GM23248 (cell line): ENCODE data around the gene CSF1R. TPM values are rescaled to one million over a fixed set of nuclear protein-coding genes. Genes with fewer than 3 reads are reported as not detected.

Experiments
- DNase-seq: peaks from one replicate; pipeline ENCODE4 v3.0.0-alpha.2; 2015
- H2AFZ ChIP-seq: fragments of 200-600 bp; sonication (generic); 2 replicates; pipeline ENCODE4 v1.6.1; 2016; ENCODE audit warnings: antibody characterized with exemption
- H3F3A ChIP-seq: fragments of 200-600 bp; sonication (generic); 2 replicates; pipeline ENCODE4 v1.6.1; 2016; ENCODE audit warnings: mild to moderate bottlenecking, antibody characterized with exemption, mixed run types; ENCODE audit not compliant: insufficient read depth
- H3K27ac ChIP-seq: fragments of 200-600 bp; sonication (generic); 2 replicates; pipeline ENCODE4 v1.5.1; 2016; ENCODE audit warnings: mild to moderate bottlenecking
- H3K27me3 ChIP-seq: fragments of 200-600 bp; sonication (generic); replicated peaks from 2 replicates; pipeline ENCODE4 v1.6.1; 2016; ENCODE audit warnings: mild to moderate bottlenecking; ENCODE audit not compliant: insufficient read depth
- H3K36me3 ChIP-seq: fragments of 200-600 bp; sonication (generic); 2 replicates; pipeline ENCODE4 v1.6.1; 2016; ENCODE audit warnings: low read depth, mild to moderate bottlenecking
- H3K4me1 ChIP-seq: fragments of 200-600 bp; sonication (generic); 2 replicates; pipeline ENCODE4 v1.6.1; 2016; ENCODE audit warnings: mild to moderate bottlenecking; ENCODE audit not compliant: insufficient read depth
- H3K4me2 ChIP-seq: fragments of 200-600 bp; sonication (generic); one replicate; pipeline ENCODE4 v1.6.1; 2016; ENCODE audit warnings: mild to moderate bottlenecking; ENCODE audit not compliant: unreplicated experiment
- H3K4me3 ChIP-seq: fragments of 200-600 bp; sonication (generic); 2 replicates; pipeline ENCODE4 v1.5.1; 2016; ENCODE audit warnings: mild to moderate bottlenecking
- H3K79me2 ChIP-seq: fragments of 200-600 bp; sonication (generic); 2 replicates; pipeline ENCODE4 v1.6.1; 2016; ENCODE audit warnings: mild to moderate bottlenecking; ENCODE audit not compliant: insufficient read depth
- H3K9ac ChIP-seq: fragments of 200-600 bp; sonication (generic); 2 replicates; pipeline ENCODE4 v1.6.1; 2016; ENCODE audit warnings: mild to moderate bottlenecking
- H3K9me2 ChIP-seq: fragments of 200-600 bp; sonication (generic); 2 replicates; pipeline ENCODE4 v1.6.1; 2016; ENCODE audit warnings: mixed run types, mild to moderate bottlenecking, moderate library complexity; ENCODE audit not compliant: insufficient read depth
- H3K9me3 ChIP-seq: fragments of 200-600 bp; sonication (generic); one replicate; pipeline ENCODE4 v1.6.1; 2017; ENCODE audit warnings: low read depth
- H4K20me1 ChIP-seq: fragments of 200-600 bp; sonication (generic); 2 replicates; pipeline ENCODE4 v1.6.0; 2016; ENCODE audit not compliant: insufficient read depth
- EZH2 ChIP-seq: fragments of 200-600 bp; sonication (generic); IDR thresholded peaks from 2 replicates; pipeline ENCODE4 v1.6.1; 2018; ENCODE audit warnings: antibody characterized with exemption, mild to moderate bottlenecking; ENCODE audit not compliant: insufficient read depth, poor library complexity, severe bottlenecking
- EZH2phosphoT487 ChIP-seq: fragments of 200-600 bp; sonication (generic); IDR thresholded peaks from 2 replicates; pipeline ENCODE4 v1.6.1; 2018; ENCODE audit warnings: antibody characterized with exemption, moderate library complexity, mild to moderate bottlenecking, low read depth; ENCODE audit not compliant: insufficient read depth
- WGBS, 2 experiments: methylation state at CpG; one replicate each; pipeline ENCODE4 v1.1.6; 2015 to 2017; ENCODE audit warnings: low lambda C conversion rate in 2 of 2, low coverage in 1 of 2; ENCODE audit errors: missing lambda C conversion rate in 2 of 2; 5-methylcytosine and 5-hydroxymethylcytosine counted together
- in situ Hi-C: fragments of 300-500 bp; cut with MboI; formaldehyde crosslinking; loops from 2 replicates; pipeline ENCODE4 v1.15.0; 2020
- polyA plus RNA-seq: library from polyadenylated mRNA; unstranded; fragments of >200 nt; fragmentation: Nextera tagmentation; extraction: Ambion mirVana; gene quantifications from 2 replicates; pipeline ENCODE4 v1.2.1, GENCODE V29; 2016
- total RNA-seq: library from RNA; depleted of rRNA; stranded (reverse); fragments of >200 nt; shearing (Covaris generic); gene quantifications from 2 replicates; pipeline ENCODE4 v1.2.3, GENCODE V29; 2014

Gene CSF1R
- total and polyA plus RNA-seq, 2 experiments from 2014 or later: 0.56 TPM; not detected in 1

GRCh38 chr5:150073086-150073625 lies 13.2 kb downstream of the CSF1R start:
- Histone ChIP-seq H3K27me3 (no peaks in the 10 kb centered on the region), H3K36me3 (no peaks in the 10 kb centered on the region), H3F3A (no peaks in the 10 kb centered on the region), H3K9me3 (no peaks in the 10 kb centered on the region), H3K9ac (no peak overlapping the region), H3K79me2 (no peaks in the 10 kb centered on the region), H3K4me1 (no peaks in the 10 kb centered on the region), H2AFZ (no peak overlapping the region), H4K20me1 (no peaks in the 10 kb centered on the region), H3K9me2 (no peaks in the 10 kb centered on the region), H3K4me3 (no peak overlapping the region), H3K4me2 (no peak overlapping the region), H3K27ac (no peak overlapping the region)
- no peak for DNase-seq
- TF ChIP-seq EZH2phosphoT487 (no peak), EZH2 (no peak)
- WGBS, 2 experiments: 73 to 76% methylated on average over 5 of the region's 5 CpGs
- in situ Hi-C loops: no loop called here

- WGBS, 2 experiments: 95 to 98% methylated on average over 3 of the region's 3 CpGs
- Histone ChIP-seq H3F3A (peaks cover 15% of the 10 kb centered on the region), H3K79me2 (no peaks in the 10 kb centered on the region), H3K9me2 (no peaks in the 10 kb centered on the region), H3K9ac (no peak overlapping the region), H3K4me3 (no peak overlapping the region), H3K4me1 (peaks cover 21% of the 10 kb centered on the region), H3K27ac (no peak overlapping the region), H4K20me1 (no peaks in the 10 kb centered on the region), H2AFZ (no peak overlapping the region), H3K4me2 (no peak overlapping the region), H3K9me3 (no peaks in the 10 kb centered on the region), H3K27me3 (no peaks in the 10 kb centered on the region), H3K36me3 (no peaks in the 10 kb centered on the region)
- no peak for DNase-seq
- TF ChIP-seq EZH2phosphoT487 (no peak), EZH2 (no peak)
- in situ Hi-C loops: no loop called here
Measured at GRCh38 chr5:150070821-150071220, 15.5 kb downstream of the CSF1R start.

GRCh38 chr5:150069672-150070627 lies 16.4 kb downstream of the CSF1R start:
- Histone ChIP-seq H3K27me3 (no peaks in the 10 kb centered on the region), H3F3A (peaks cover 20% of the 10 kb centered on the region), H3K9ac (no peak overlapping the region), H3K4me1 (peaks cover 29% of the 10 kb centered on the region), H2AFZ (no peak overlapping the region), H3K9me2 (no peaks in the 10 kb centered on the region), H3K9me3 (no peaks in the 10 kb centered on the region), H3K4me2 (no peak overlapping the region), H3K79me2 (no peaks in the 10 kb centered on the region), H3K4me3 (no peak overlapping the region), H3K36me3 (no peaks in the 10 kb centered on the region), H3K27ac (no peak overlapping the region), H4K20me1 (no peaks in the 10 kb centered on the region)
- no peak for DNase-seq
- 86 to 91% methylated on average over 14 to 25 of the region's 25 CpGs for WGBS, 2 experiments
- TF ChIP-seq EZH2 (no peak), EZH2phosphoT487 (no peak)
- in situ Hi-C loops: no loop called here

- H3K9me3 ChIP-seq: no peaks in the 10 kb centered on the region
- WGBS, 2 experiments: 93 to 94% methylated on average over 12 of the region's 12 CpGs
- H3K36me3 ChIP-seq: no peaks in the 10 kb centered on the region
- no peak overlapping the region for H3K27ac ChIP-seq
- no peak overlapping the region for H3K4me3 ChIP-seq
- no peaks in the 10 kb centered on the region for H3K79me2 ChIP-seq
- in situ Hi-C loops: no loop called here
- no peak for DNase-seq
- H3K4me1 ChIP-seq: peaks cover 34% of the 10 kb centered on the region
- no peaks in the 10 kb centered on the region for H3K9me2 ChIP-seq
- H3K27me3 ChIP-seq: no peaks in the 10 kb centered on the region
- peaks cover 20% of the 10 kb centered on the region for H3F3A ChIP-seq
- no peak overlapping the region for H2AFZ ChIP-seq
- H4K20me1 ChIP-seq: no peaks in the 10 kb centered on the region
- TF ChIP-seq EZH2phosphoT487: no peak
- TF ChIP-seq EZH2: no peak
- H3K4me2 ChIP-seq: no peak overlapping the region
- H3K9ac ChIP-seq: no peak overlapping the region
Measured at GRCh38 chr5:150068961-150069645, 17.3 kb downstream of the CSF1R start.
